ENCODE data around the gene MEF2D.

MEF2D gene

GRCh38 chr1:156468693-156469345 lies 31.8 kb downstream of the MEF2D start:
- DNase-seq (ENCODE audit: low read depth): no peak

- no peak for DNase-seq (ENCODE audit: low read depth)
Measured at GRCh38 chr1:156467906-156468305, 32.7 kb downstream of the MEF2D start.

- DNase-seq (ENCODE audit: low read depth): no peak
Measured at GRCh38 chr1:156467385-156467784, 33.2 kb downstream of the MEF2D start.

- DNase-seq (ENCODE audit: low read depth): peak; percentile 25
Measured at GRCh38 chr1:156465747-156466365, 34.7 kb downstream of the MEF2D start.

- no peak for DNase-seq (ENCODE audit: low read depth)
Measured at GRCh38 chr1:156464825-156465452, 35.6 kb downstream of the MEF2D start.

- no peak for DNase-seq (ENCODE audit: low read depth)
Measured at GRCh38 chr1:156464335-156464734, 36.2 kb downstream of the MEF2D start.

- DNase-seq (ENCODE audit: low read depth): no peak
Measured at GRCh38 chr1:156463874-156464273, 36.7 kb downstream of the MEF2D start.

GRCh38 chr1:156462954-156463795 lies 37.4 kb downstream of the MEF2D start:
- no peak for DNase-seq (ENCODE audit: low read depth)

GRCh38 chr1:156461781-156462647 lies 38.6 kb downstream of the MEF2D start:
- peak; percentile 21 for DNase-seq (ENCODE audit: low read depth)

GRCh38 chr1:156461109-156461508 lies 39.5 kb downstream of the MEF2D start:
- DNase-seq (ENCODE audit: low read depth): no peak

- DNase-seq (ENCODE audit: low read depth): no peak
Measured at GRCh38 chr1:156460525-156460924, 40.0 kb downstream of the MEF2D start.

GRCh38 chr1:156458181-156458503 lies 42.4 kb downstream of the MEF2D start:
- DNase-seq (ENCODE audit: low read depth): peak; percentile 72

GRCh38 chr1:156456625-156457465 lies 43.7 kb downstream of the MEF2D start:
- peak; percentile 99 for DNase-seq (ENCODE audit: low read depth)

- DNase-seq (ENCODE audit: low read depth): no peak
Measured at GRCh38 chr1:156455362-156455761, 45.2 kb downstream of the MEF2D start.

GRCh38 chr1:156452907-156453306 lies 47.7 kb downstream of the MEF2D start:
- no peak for DNase-seq (ENCODE audit: low read depth)

GRCh38 chr1:156451505-156452160 lies 48.9 kb downstream of the MEF2D start:
- DNase-seq (ENCODE audit: low read depth): no peak

- DNase-seq (ENCODE audit: low read depth): no peak
Measured at GRCh38 chr1:156448134-156448967, 52.2 kb downstream of the MEF2D start.

- peak; percentile 88 for DNase-seq (ENCODE audit: low read depth)
Measured at GRCh38 chr1:156445789-156446263, 54.7 kb downstream of the MEF2D start.

- peak; percentile 62 for DNase-seq (ENCODE audit: low read depth)
Measured at GRCh38 chr1:156444407-156445001, 56.1 kb downstream of the MEF2D start.

All from ELR (cell line).